Inferior parietal cortex (tissue), 1 donor: ENCODE results near the gene TAF8.

Experiments used
- DNase-seq: peaks from one replicate; pipeline ENCODE4 v3.0.0-alpha.2; 2016; ENCODE audit errors: extremely low spot score

Gene TAF8

GRCh38 chr6:42059743-42060142 lies 9.4 kb downstream of the TAF8 start:
- no peak for DNase-seq

- DNase-seq = no peak
These were observed 15.9 kb downstream of the TAF8 start for GRCh38 chr6:42066156-42066675.

GRCh38 chr6:42068173-42068572 lies 17.8 kb downstream of the TAF8 start:
- no peak for DNase-seq

- no peak for DNase-seq
These were observed 18.7 kb downstream of the TAF8 start for GRCh38 chr6:42068872-42069522.

- peak; percentile 43 for DNase-seq
These were observed 21.7 kb downstream of the TAF8 start for GRCh38 chr6:42071881-42072583.

GRCh38 chr6:42073287-42073686 lies 23.0 kb downstream of the TAF8 start:
- DNase-seq = no peak

GRCh38 chr6:42075159-42075838 lies 25.0 kb downstream of the TAF8 start:
- DNase-seq = peak; percentile 83

GRCh38 chr6:42078386-42078785 lies 28.1 kb downstream of the TAF8 start:
- no peak for DNase-seq

- DNase-seq = no peak
These were observed 29.7 kb downstream of the TAF8 start for GRCh38 chr6:42079941-42080464.

- no peak for DNase-seq
These were observed 33.2 kb downstream of the TAF8 start for GRCh38 chr6:42083530-42083929.

- no peak for DNase-seq
These were observed 34.6 kb downstream of the TAF8 start for GRCh38 chr6:42084889-42085288.

- DNase-seq = no peak
These were observed 36.0 kb downstream of the TAF8 start for GRCh38 chr6:42086046-42087035.

GRCh38 chr6:42088101-42088591 lies 37.8 kb downstream of the TAF8 start:
- no peak for DNase-seq

GRCh38 chr6:42090819-42091717 lies 40.7 kb downstream of the TAF8 start:
- no peak for DNase-seq

GRCh38 chr6:42091718-42092023 lies 41.3 kb downstream of the TAF8 start:
- no peak for DNase-seq

GRCh38 chr6:42093582-42094329 lies 43.4 kb downstream of the TAF8 start:
- no peak for DNase-seq

- no peak for DNase-seq
These were observed 44.8 kb downstream of the TAF8 start for GRCh38 chr6:42095094-42095493.

GRCh38 chr6:42095776-42096541 lies 45.6 kb downstream of the TAF8 start:
- DNase-seq = no peak
